K562 (cell line): Measurements from ENCODE around the gene PHF1. TPM values are rescaled to one million over a fixed set of nuclear protein-coding genes. Genes with fewer than 3 reads are reported as not detected.

Experiments
- ATF7 ChIP-seq: fragments of 450-650 bp; IDR thresholded peaks from 2 replicates; pipeline ENCODE4 v1.7.1; 2014; ENCODE audit warnings: mild to moderate bottlenecking, moderate library complexity
- CBFB ChIP-seq: sonication (generic); formaldehyde crosslinking; IDR thresholded peaks from 2 replicates; pipeline ENCODE4 v1.4.0; 2020; ENCODE audit warnings: mild to moderate bottlenecking, missing genetic modification reagents
- CCNT2 ChIP-seq: IDR thresholded peaks from 2 replicates; pipeline ENCODE4 v1.6.1; 2011; ENCODE audit warnings: borderline replicate concordance, low read depth, mild to moderate bottlenecking, moderate library complexity, mixed read lengths, low read length; ENCODE audit not compliant: insufficient read length; ENCODE audit errors: extremely low read depth
- CREB3 ChIP-seq: fragments of 450-650 bp; conservative IDR thresholded peaks from 2 replicates; pipeline ENCODE4 v1.6.1; 2016; ENCODE audit warnings: missing genetic modification characterization, low read depth, mild to moderate bottlenecking, missing compliant biosample characterization, moderate library complexity
- ESRRA ChIP-seq: fragments of 450-650 bp; IDR thresholded peaks from 2 replicates; pipeline ENCODE4 v1.6.1; 2014; ENCODE audit warnings: low read depth, mild to moderate bottlenecking, moderate library complexity, borderline replicate concordance
- FOXM1 ChIP-seq, 2 experiments: fragments of 450-650 bp in 1 of 2; sonication (generic) in 1 of 2; formaldehyde crosslinking in 1 of 2; IDR thresholded peaks; 2 replicates each; pipeline versions ENCODE4 v1.6.1 to v1.9.0; 2017 to 2022; ENCODE audit warnings: low read depth in 2 of 2, mild to moderate bottlenecking in 2 of 2, missing genetic modification reagents in 1 of 2, moderate library complexity in 1 of 2
- HMG20A ChIP-seq: fragments of 450-650 bp; formaldehyde crosslinking; conservative IDR thresholded peaks from 2 replicates; pipeline ENCODE4 v1.4.0; 2020; ENCODE audit warnings: mild to moderate bottlenecking, mixed read lengths
- HMGXB4 ChIP-seq: sonication (generic); formaldehyde crosslinking; IDR thresholded peaks from 2 replicates; pipeline ENCODE4 v1.8.1; 2023; ENCODE audit warnings: mild to moderate bottlenecking, missing genetic modification reagents
- HNRNPH1 ChIP-seq: fragments of 200-400 bp; formaldehyde crosslinking; optimal IDR thresholded peaks from 2 replicates; pipeline ENCODE3; 2017; ENCODE audit warnings: low read depth, mild to moderate bottlenecking, low read length, moderate library complexity
- KLF1 ChIP-seq: fragments of 450-650 bp; IDR thresholded peaks from 2 replicates; pipeline ENCODE4 v1.6.1; 2016; ENCODE audit warnings: missing genetic modification characterization, missing compliant biosample characterization
- LEF1 ChIP-seq: fragments of 450-650 bp; IDR thresholded peaks from 2 replicates; pipeline ENCODE4 v1.6.1; 2016; ENCODE audit warnings: mild to moderate bottlenecking
- MAFK ChIP-seq: IDR thresholded peaks from 2 replicates; pipeline ENCODE4 v1.6.1; 2011; ENCODE audit warnings: low read length, improper control_type of control experiment
- NUFIP1 ChIP-seq: fragments of 450-650 bp; IDR thresholded peaks from 2 replicates; pipeline ENCODE4 v1.6.1; 2018; ENCODE audit not compliant: partially characterized antibody
- POLR2B ChIP-seq: fragments of 450-650 bp; IDR thresholded peaks from 2 replicates; pipeline ENCODE4 v1.6.1; 2018; ENCODE audit warnings: low read depth; ENCODE audit not compliant: partially characterized antibody
- SP1 ChIP-seq: sonication (generic); formaldehyde crosslinking; IDR thresholded peaks from 2 replicates; pipeline ENCODE4 v1.8.1; 2022; ENCODE audit warnings: mild to moderate bottlenecking, missing genetic modification reagents
- SRSF1 ChIP-seq: fragments of 200-400 bp; formaldehyde crosslinking; IDR thresholded peaks from 2 replicates; pipeline ENCODE4 v1.6.1; 2017; ENCODE audit warnings: mild to moderate bottlenecking, low read depth, low read length, moderate library complexity
- TAF7 ChIP-seq: fragments of 450-650 bp; IDR thresholded peaks from 2 replicates; pipeline ENCODE4 v1.6.1; 2016; ENCODE audit warnings: missing genetic modification characterization, missing compliant biosample characterization
- TARDBP ChIP-seq: fragments of 450-650 bp; IDR thresholded peaks from 2 replicates; pipeline ENCODE4 v1.6.1; 2016
- USF2 ChIP-seq: sonication (generic); formaldehyde crosslinking; IDR thresholded peaks from 2 replicates; pipeline ENCODE4 v1.5.0; 2020; ENCODE audit warnings: missing genetic modification reagents
- YBX1 ChIP-seq: fragments of 450-650 bp; IDR thresholded peaks from 2 replicates; pipeline ENCODE4 v1.7.1; 2016; ENCODE audit warnings: mild to moderate bottlenecking
- ZBTB9 ChIP-seq: fragments of 450-650 bp; formaldehyde crosslinking; IDR thresholded peaks from 2 replicates; pipeline ENCODE4 v1.4.0; 2020; ENCODE audit warnings: mild to moderate bottlenecking, moderate library complexity
- ZFPM2 ChIP-seq: fragments of 250-450 bp; sonication (Bioruptor Pico); IDR thresholded peaks from 2 replicates; pipeline ENCODE4 v1.5.1; 2022; ENCODE audit warnings: mild to moderate bottlenecking
- ZNF347 ChIP-seq: fragments of 450-650 bp; formaldehyde crosslinking; IDR thresholded peaks from 2 replicates; pipeline ENCODE4 v1.4.0; 2020; ENCODE audit warnings: low read depth, mild to moderate bottlenecking, moderate library complexity
- ZNF583 ChIP-seq: fragments of 250-450 bp; sonication (Bioruptor Pico); IDR thresholded peaks from 2 replicates; pipeline ENCODE4 v1.4.0; 2020
- ZNF696 ChIP-seq: fragments of 250-450 bp; sonication (Bioruptor Pico); conservative IDR thresholded peaks from 2 replicates; pipeline ENCODE4 v1.4.0; 2020; ENCODE audit warnings: mild to moderate bottlenecking, moderate library complexity
- ZNF785 ChIP-seq: fragments of 250-450 bp; sonication (Bioruptor Pico); IDR thresholded peaks from 2 replicates; pipeline ENCODE4 v1.4.0; 2020; ENCODE audit warnings: mild to moderate bottlenecking
- ZSCAN29 ChIP-seq: fragments of 450-650 bp; IDR thresholded peaks from 2 replicates; pipeline ENCODE4 v1.6.1; 2017
- polyA plus RNA-seq, 8 experiments: library from polyadenylated mRNA; depleted of rRNA in 4 of 8; stranded (reverse) in 5 of 8; unstranded in 3 of 8; fragments of >200 nt; fragmentation: Nextera tagmentation in 2 of 8; fragmentation: Illumina TruSeq in 1 of 8; extraction: Ambion mirVana in 2 of 8; extraction: Trizol in 1 of 8; gene quantifications; 2 replicates each; pipeline versions ENCODE4 v1.2.1 to v1.2.3, GENCODE V29; 2011 to 2014; ENCODE audit warnings: inconsistent platforms in 1 of 8, missing spikeins in 1 of 8
- total RNA-seq, 7 experiments: library from RNA; depleted of rRNA in 6 of 7; stranded (reverse); fragments of >200 nt in 6 of 7; fragmentation: Illumina TruSeq in 2 of 7; extraction: Trizol in 2 of 7; gene quantifications; 2 replicates each; pipeline versions ENCODE4 v1.2.1 to v1.2.3, GENCODE V29; 2011 to 2021; ENCODE audit warnings: low replicate concordance in 1 of 7

Gene PHF1
- total and polyA plus RNA-seq, 9 of the 15 experiments (the other 6 are each of a cell fraction or from before 2014, with no cell fraction given) = 3.7 to 64.2 (median 33.7) TPM

GRCh38 chr6:33417128-33417902, 6.5 kb downstream of the PHF1 start (continued):
- TF ChIP-seq POLR2B (no peak), HMG20A (CRISPR knock-in tag) (no peak), CCNT2 (no peak), TARDBP (no peak), KLF1 (no peak), HMGXB4 (CRISPR knock-in tag) (no peak), FOXM1 (IDR thresholded peaks at IDR 0.05; ENCODE audit: low read depth) (no peak), FOXM1 (CRISPR knock-in tag; IDR thresholded peaks at IDR 0.05; ENCODE audit: low read depth) (no peak; the same call in 1 of the 2 replicates), NUFIP1 (no peak), SP1 (CRISPR knock-in tag) (no peak), ZNF785 (CRISPR knock-in tag) (no peak), ESRRA (no peak), ZFPM2 (CRISPR knock-in tag) (no peak), ZSCAN29 (no peak), ATF7 (peak; percentile 20; the same call in 1 of the 2 replicates), CREB3 (tag) (no peak), ZBTB9 (CRISPR knock-in tag) (no peak), YBX1 (no peak), TAF7 (tag) (no peak), LEF1 (no peak), ZNF696 (no peak), ZNF347 (no peak), CBFB (CRISPR knock-in tag) (no peak), SRSF1 (no peak), USF2 (CRISPR knock-in tag) (no peak), MAFK (no peak), ZNF583 (CRISPR knock-in tag) (no peak), HNRNPH1 (no peak)
